Measurements from ENCODE around the gene WWOX. TPM values are rescaled to one million over a fixed set of nuclear protein-coding genes. Genes with fewer than 3 reads are reported as not detected.

Gene WWOX
- total and polyA plus RNA-seq, 2 donors (not counting 3 experiments of a cell fraction or from before 2014, with no cell fraction given) = 6.2 to 12.5 TPM

DNA sequence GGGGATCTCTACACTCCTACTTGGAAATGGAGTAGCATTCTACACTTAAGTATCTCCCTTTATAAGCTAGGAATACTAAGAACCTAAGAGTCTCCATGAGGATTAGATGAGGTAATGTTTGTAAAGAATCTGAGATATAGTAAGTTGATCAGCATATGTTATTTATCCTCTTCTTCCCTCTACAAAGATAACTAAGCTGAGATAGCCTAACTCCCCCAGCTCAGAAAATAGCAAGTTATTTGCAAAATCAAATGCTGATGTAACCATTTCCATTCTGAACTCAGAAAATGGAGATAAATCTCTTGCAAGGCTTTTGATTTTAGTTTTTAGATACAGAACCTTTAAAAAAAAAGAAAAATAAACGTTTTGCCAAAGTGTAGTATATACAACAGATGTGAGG lies 975.1 kb downstream of the WWOX start:
- dilution Hi-C loops (cut with MboI; ENCODE audit: extremely low pct_ligation_motif_present, low sequenced_read_pairs) = no loop called here
- DNase-seq (ENCODE audit: low read depth, low spot score) = no peak

More for the DNA sequence above, 975.1 kb downstream of the WWOX start:
- Histone ChIP-seq H3K4me3 (replicated peaks in 1 of 3; ENCODE audit: insufficient read depth in 1 of 3, low read depth in 1 of 3, low read length in 3 of 3) (no peak overlapping the region), H3K4me2 (ENCODE audit: insufficient read depth, low read length) (no peak overlapping the region), H2AFZ (ENCODE audit: low read depth, low read length) (no peak overlapping the region), H3K9me1 (replicated peaks; ENCODE audit: control insufficient read depth, extremely low read depth, insufficient read depth, low read length) (no peaks in the 10 kb centered on the region), H3K27me3 (ENCODE audit: control insufficient read depth in 2 of 2, insufficient read depth in 2 of 2, low read length in 2 of 2) (no peaks in the 10 kb centered on the region), H3K79me2 (ENCODE audit: control insufficient read depth, insufficient read depth, low read length) (no peaks in the 10 kb centered on the region), H3K27ac (ENCODE audit: insufficient read depth, low read depth, low read length) (no peak overlapping the region), H3K9me3 (replicated peaks; ENCODE audit: control insufficient read depth, insufficient read depth, low read length) (no peaks in the 10 kb centered on the region), H3K36me3 (ENCODE audit: control insufficient read depth in 2 of 2, extremely low read depth in 1 of 2, insufficient read depth in 2 of 2, low read length in 2 of 2) (no peaks in the 10 kb centered on the region), H4K20me1 (replicated peaks; ENCODE audit: control insufficient read depth, extremely low read depth, insufficient read depth, low read length) (no peaks in the 10 kb centered on the region), H3K9ac (replicated peaks; ENCODE audit: extremely low read depth, insufficient read depth, low read length) (no peak overlapping the region), H3K4me1 (ENCODE audit: control insufficient read depth, extremely low read depth, insufficient read depth, low read length) (no peaks in the 10 kb centered on the region)
- CTCF ChIA-PET = no interaction called here
- intact Hi-C loops (cut with micrococcal nuclease) = no loop called here
- TF ChIP-seq, protein P1, sequence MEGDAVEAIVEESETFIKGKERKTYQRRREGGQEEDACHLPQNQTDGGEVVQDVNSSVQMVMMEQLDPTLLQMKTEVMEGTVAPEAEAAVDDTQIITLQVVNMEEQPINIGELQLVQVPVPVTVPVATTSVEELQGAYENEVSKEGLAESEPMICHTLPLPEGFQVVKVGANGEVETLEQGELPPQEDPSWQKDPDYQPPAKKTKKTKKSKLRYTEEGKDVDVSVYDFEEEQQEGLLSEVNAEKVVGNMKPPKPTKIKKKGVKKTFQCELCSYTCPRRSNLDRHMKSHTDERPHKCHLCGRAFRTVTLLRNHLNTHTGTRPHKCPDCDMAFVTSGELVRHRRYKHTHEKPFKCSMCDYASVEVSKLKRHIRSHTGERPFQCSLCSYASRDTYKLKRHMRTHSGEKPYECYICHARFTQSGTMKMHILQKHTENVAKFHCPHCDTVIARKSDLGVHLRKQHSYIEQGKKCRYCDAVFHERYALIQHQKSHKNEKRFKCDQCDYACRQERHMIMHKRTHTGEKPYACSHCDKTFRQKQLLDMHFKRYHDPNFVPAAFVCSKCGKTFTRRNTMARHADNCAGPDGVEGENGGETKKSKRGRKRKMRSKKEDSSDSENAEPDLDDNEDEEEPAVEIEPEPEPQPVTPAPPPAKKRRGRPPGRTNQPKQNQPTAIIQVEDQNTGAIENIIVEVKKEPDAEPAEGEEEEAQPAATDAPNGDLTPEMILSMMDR (IDR thresholded peaks at IDR 0.05; ENCODE audit: extremely low read depth in 1 of 2, insufficient read depth in 1 of 2, low read depth in 1 of 2, low read length in 2 of 2) = no peak
- TF ChIP-seq JUN (IDR thresholded peaks at IDR 0.05; ENCODE audit: borderline replicate concordance, insufficient read depth, insufficient read length, low read depth) (no peak), GATA2 (IDR thresholded peaks at IDR 0.05; ENCODE audit: insufficient read depth, insufficient read length, low read depth, low read length) (no peak), FOS (IDR thresholded peaks at IDR 0.05; ENCODE audit: borderline replicate concordance, insufficient read depth, low read length) (no peak), POLR2AphosphoS5 (IDR thresholded peaks at IDR 0.05; ENCODE audit: insufficient read depth, low read depth, low read length) (no peak), POLR2A (IDR thresholded peaks at IDR 0.05; ENCODE audit: low read depth, low read length) (no peak), MYC (IDR thresholded peaks at IDR 0.05; ENCODE audit: low read depth, low read length) (no peak), EZH2 (IDR thresholded peaks at IDR 0.05; ENCODE audit: borderline replicate concordance, low read depth, low read length, severe bottlenecking) (no peak), MAX (IDR thresholded peaks at IDR 0.05; ENCODE audit: insufficient read depth, insufficient read length) (no peak)
- POLR2A ChIA-PET = no interaction called here
- FAIRE-seq = no peak
- BruUV-seq (replicated peaks) = no TSS peak
